Brain pericyte (primary cell): ENCODE measurements around the gene TLR10.
A peak's percentile ranks its signal among the peaks of the same experiment; 100 is the strongest.

Source experiments
- DNase-seq: peaks from one replicate; pipeline ENCODE4 v3.0.0-alpha.2; 2012; ENCODE audit warnings: low read depth, low spot score

TLR10 gene

GRCh38 chr4:38730830-38731646, 51.8 kb downstream of the TLR10 start:
- peak; percentile 68 for DNase-seq

- DNase-seq, result no peak
Measured at GRCh38 chr4:38730493-38730829, 52.3 kb downstream of the TLR10 start.

- DNase-seq, result no peak
Measured at GRCh38 chr4:38728631-38729141, 54.1 kb downstream of the TLR10 start.

GRCh38 chr4:38724475-38724808, 58.3 kb downstream of the TLR10 start:
- no peak for DNase-seq

- DNase-seq, result no peak
Measured at GRCh38 chr4:38723726-38724474, 58.9 kb downstream of the TLR10 start.

GRCh38 chr4:38723114-38723513, 59.7 kb downstream of the TLR10 start:
- DNase-seq, result no peak
